GM13976 (cell line): Measurements from ENCODE around the gene MAD1L1.

Experiments used
- DNase-seq: peaks from one replicate; pipeline ENCODE4 v3.0.0; 2012; ENCODE audit warnings: low spot score
- CTCF ChIP-seq: IDR thresholded peaks from 2 replicates; pipeline ENCODE4 v1.5.1; 2012; ENCODE audit warnings: borderline replicate concordance, mild to moderate bottlenecking; ENCODE audit not compliant: insufficient read depth; ENCODE audit errors: extremely low read depth, missing control alignments, control extremely low read depth
- in situ Hi-C: fragments of 300-500 bp; cut with MboI; formaldehyde crosslinking; loops from one replicate; pipeline ENCODE4 v1.12.0; 2022; ENCODE audit warnings: low sequenced_read_pairs, mixed read lengths, inconsistent platforms; ENCODE audit not compliant: unreplicated experiment

The MAD1L1 gene

GRCh38 chr7:2032876-2033407 lies 199.8 kb downstream of the MAD1L1 start:
- DNase-seq: no peak
- TF ChIP-seq CTCF: no peak
- in situ Hi-C loops: no loop called here

- no peak for DNase-seq
- in situ Hi-C loops: no loop called here
- no peak for TF ChIP-seq CTCF
These were observed 200.5 kb downstream of the MAD1L1 start for GRCh38 chr7:2032030-2032875.

GRCh38 chr7:2031451-2031845 lies 201.3 kb downstream of the MAD1L1 start:
- no peak for TF ChIP-seq CTCF
- DNase-seq: no peak
- in situ Hi-C loops: no loop called here

- no peak for TF ChIP-seq CTCF
- in situ Hi-C loops: no loop called here
- no peak for DNase-seq
These were observed 202.0 kb downstream of the MAD1L1 start for GRCh38 chr7:2030475-2031450.

GRCh38 chr7:2029936-2030335 lies 202.8 kb downstream of the MAD1L1 start:
- in situ Hi-C loops: no loop called here
- DNase-seq: no peak
- TF ChIP-seq CTCF: no peak

GRCh38 chr7:2029211-2029905 lies 203.4 kb downstream of the MAD1L1 start:
- DNase-seq: no peak
- no peak for TF ChIP-seq CTCF
- in situ Hi-C loops: no loop called here
